ENCODE measurements around the gene USP20. TPM values are rescaled to one million over a fixed set of nuclear protein-coding genes. Genes with fewer than 3 reads are reported as not detected.

USP20 gene
- total RNA-seq, 1 donor from 2014 or later: 34.0 TPM

DNA sequence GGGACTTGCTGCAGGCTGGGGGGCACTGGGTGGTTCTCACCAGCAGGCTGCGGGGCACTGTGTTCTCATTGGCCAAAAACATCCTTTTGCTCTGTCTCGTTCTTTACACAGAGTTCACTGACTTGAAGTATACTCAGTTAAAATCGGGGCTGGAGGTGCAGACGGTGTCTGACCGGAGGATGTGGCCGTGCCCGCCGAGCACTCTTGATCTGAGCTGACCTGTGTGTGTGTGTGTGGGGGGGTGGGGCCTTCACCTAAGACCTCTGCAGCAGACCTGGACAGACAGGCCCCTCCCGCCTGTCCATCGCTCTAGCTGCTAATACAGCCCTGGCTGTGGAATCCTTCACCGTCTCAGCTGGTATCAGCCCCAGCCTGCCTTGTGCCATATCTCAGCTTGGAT is 25.1 kb upstream of the USP20 start:
- Histone ChIP-seq H3K36me3 (peaks cover 50 to 53% of the 10 kb centered on the region in 2 donors), H3K27me3 (no peaks in the 10 kb centered on the region), H3K4me1 (no peaks in the 10 kb centered on the region), H3K27ac (no peak overlapping the region), H3K4me3 (no peak overlapping the region), H3K9me3 (no peaks in the 10 kb centered on the region)
- TF ChIP-seq, protein P1, sequence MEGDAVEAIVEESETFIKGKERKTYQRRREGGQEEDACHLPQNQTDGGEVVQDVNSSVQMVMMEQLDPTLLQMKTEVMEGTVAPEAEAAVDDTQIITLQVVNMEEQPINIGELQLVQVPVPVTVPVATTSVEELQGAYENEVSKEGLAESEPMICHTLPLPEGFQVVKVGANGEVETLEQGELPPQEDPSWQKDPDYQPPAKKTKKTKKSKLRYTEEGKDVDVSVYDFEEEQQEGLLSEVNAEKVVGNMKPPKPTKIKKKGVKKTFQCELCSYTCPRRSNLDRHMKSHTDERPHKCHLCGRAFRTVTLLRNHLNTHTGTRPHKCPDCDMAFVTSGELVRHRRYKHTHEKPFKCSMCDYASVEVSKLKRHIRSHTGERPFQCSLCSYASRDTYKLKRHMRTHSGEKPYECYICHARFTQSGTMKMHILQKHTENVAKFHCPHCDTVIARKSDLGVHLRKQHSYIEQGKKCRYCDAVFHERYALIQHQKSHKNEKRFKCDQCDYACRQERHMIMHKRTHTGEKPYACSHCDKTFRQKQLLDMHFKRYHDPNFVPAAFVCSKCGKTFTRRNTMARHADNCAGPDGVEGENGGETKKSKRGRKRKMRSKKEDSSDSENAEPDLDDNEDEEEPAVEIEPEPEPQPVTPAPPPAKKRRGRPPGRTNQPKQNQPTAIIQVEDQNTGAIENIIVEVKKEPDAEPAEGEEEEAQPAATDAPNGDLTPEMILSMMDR (IDR thresholded peaks at IDR 0.05): no peak
- DNase-seq (ENCODE audit: low spot score in 2 of 2): no peak
- intact Hi-C loops (cut with DNase I): no loop called here

DNA sequence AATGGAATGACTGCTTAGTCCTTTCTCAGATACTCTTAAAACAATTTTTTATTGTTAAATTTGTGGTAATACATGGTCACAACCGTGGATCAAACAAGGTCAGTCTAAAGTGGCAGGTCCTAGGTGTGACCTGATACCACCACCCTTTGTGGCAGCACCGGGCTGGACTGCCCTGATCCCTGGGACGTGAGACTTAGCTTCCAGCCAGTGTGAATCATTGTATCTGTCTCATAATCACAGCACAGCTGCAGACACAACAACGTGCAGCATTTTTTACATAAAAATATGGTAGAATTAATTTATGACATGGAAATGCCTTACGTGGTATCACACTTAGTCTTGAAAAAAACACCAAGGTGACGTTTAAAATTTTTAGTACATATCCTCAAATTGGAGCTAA is 24.5 kb upstream of the USP20 start:
- TF ChIP-seq, protein P1 (IDR thresholded peaks at IDR 0.05): no peak
- H3K36me3 ChIP-seq: peaks cover 50 to 52% of the 10 kb centered on the region in 2 donors
- no peak for DNase-seq (ENCODE audit: low spot score in 2 of 2)
- no peaks in the 10 kb centered on the region for H3K9me3 ChIP-seq
- no peak overlapping the region for H3K4me3 ChIP-seq
- intact Hi-C loops (cut with DNase I): no loop called here
- no peak overlapping the region for H3K27ac ChIP-seq
- H3K4me1 ChIP-seq: no peaks in the 10 kb centered on the region
- no peaks in the 10 kb centered on the region for H3K27me3 ChIP-seq

DNA sequence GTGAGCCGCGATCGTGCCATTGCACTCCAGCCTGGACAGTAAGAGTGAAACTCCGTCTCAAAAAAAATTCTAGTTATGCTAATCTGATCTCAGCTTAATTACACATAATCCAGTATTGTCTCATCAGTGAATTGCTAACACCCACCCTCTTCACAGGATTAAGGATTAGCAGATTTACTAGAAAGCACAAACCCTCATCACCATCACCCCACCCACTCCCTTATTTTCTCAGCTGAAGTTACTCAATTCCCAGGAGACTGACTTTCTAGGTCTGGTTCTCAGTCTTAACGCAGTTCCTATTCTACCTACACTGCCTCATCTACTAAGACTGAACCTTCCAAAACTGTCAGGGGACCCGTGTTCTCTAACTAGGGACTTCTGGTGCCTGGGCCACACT is 23.3 kb upstream of the USP20 start:
- H3K9me3 ChIP-seq: no peaks in the 10 kb centered on the region
- no peak overlapping the region for H3K27ac ChIP-seq
- intact Hi-C loops (cut with DNase I): no loop called here
- H3K4me1 ChIP-seq: no peaks in the 10 kb centered on the region
- no peak for DNase-seq (ENCODE audit: low spot score in 2 of 2)
- TF ChIP-seq, protein P1 (IDR thresholded peaks at IDR 0.05): no peak
- H3K36me3 ChIP-seq: peaks cover 57 to 62% of the 10 kb centered on the region in 2 donors
- H3K4me3 ChIP-seq: no peak overlapping the region
- H3K27me3 ChIP-seq: no peaks in the 10 kb centered on the region

DNA sequence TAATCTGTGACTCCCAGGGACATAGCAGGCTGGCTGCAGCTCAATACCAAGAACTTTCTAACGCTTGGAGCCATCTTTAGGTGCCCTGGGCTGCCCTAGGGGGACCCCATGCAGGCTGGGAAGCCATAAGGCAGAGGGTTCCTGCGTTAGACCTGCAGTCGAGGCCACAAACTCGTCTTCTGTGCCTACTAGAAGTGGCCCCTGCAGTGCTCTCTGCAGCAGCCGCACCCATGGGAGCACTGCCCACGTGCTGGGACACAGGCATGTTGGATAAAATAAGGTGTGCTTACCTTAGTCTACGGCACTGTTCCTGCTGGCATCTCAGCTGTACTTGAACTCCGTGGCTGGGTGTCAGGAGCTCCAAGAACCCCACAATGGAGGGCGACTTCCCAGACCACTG is 22.9 kb upstream of the USP20 start:
- Histone ChIP-seq H3K27me3 (no peaks in the 10 kb centered on the region), H3K4me3 (no peak overlapping the region), H3K27ac (no peak overlapping the region), H3K4me1 (no peaks in the 10 kb centered on the region), H3K9me3 (no peaks in the 10 kb centered on the region), H3K36me3 (peaks cover 57 to 62% of the 10 kb centered on the region in 2 donors)
- TF ChIP-seq, protein P1 (IDR thresholded peaks at IDR 0.05): no peak
- intact Hi-C loops (cut with DNase I): no loop called here
- no peak for DNase-seq (ENCODE audit: low spot score in 2 of 2)

DNA sequence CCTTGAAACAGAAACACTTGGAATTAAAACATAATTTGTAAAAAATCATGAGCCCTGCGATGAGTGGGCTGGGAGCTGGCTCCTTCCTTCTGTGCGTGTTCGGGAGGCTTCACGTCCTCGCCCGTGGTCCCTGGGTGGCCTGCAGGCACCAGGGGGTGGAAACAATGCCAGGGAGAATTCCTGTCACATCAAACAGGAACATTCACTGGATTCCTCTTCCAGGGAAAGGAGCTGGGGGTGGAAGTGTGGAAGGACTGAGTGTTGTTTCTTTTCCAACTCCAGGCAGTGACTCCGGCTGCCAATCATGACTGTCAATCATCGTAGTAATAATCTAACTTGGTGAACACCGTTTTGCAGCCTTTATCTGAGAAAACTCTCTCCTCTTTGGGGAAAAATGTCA is 21.6 kb upstream of the USP20 start:
- Histone ChIP-seq H3K27me3 (no peaks in the 10 kb centered on the region), H3K27ac (no peak overlapping the region), H3K4me1 (no peaks in the 10 kb centered on the region), H3K4me3 (no peak overlapping the region), H3K36me3 (peaks cover 65 to 72% of the 10 kb centered on the region in 2 donors), H3K9me3 (no peaks in the 10 kb centered on the region)
- TF ChIP-seq, protein P1 (IDR thresholded peaks at IDR 0.05): no peak
- intact Hi-C loops (cut with DNase I): no loop called here
- DNase-seq (ENCODE audit: low spot score in 2 of 2): no peak

All from ascending aorta (tissue), 2 donors.